Measurements from ENCODE around the gene ITGA11.

ITGA11 gene

DNA sequence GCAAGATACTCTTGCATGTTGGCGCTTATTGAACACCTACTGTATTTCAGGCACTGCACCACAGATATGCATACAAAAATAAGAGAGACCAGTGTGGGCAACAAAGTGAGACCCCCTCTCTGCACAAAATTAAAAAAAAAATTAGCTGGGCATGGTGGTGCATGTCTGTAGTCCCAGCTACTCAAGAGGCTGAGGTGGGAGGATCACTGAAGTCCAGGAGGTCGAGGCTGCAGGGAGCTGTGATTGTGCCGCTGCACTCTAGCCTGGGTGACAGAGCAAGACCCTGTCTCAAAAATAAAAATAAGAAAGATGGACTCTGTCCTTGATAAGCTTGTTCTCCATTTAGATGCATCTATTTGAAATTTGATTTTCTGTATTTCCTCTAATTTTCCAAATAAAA lies 133.6 kb downstream of the ITGA11 start:
- no peak for DNase-seq (ENCODE audit: low spot score)
- TF ChIP-seq, protein P1, sequence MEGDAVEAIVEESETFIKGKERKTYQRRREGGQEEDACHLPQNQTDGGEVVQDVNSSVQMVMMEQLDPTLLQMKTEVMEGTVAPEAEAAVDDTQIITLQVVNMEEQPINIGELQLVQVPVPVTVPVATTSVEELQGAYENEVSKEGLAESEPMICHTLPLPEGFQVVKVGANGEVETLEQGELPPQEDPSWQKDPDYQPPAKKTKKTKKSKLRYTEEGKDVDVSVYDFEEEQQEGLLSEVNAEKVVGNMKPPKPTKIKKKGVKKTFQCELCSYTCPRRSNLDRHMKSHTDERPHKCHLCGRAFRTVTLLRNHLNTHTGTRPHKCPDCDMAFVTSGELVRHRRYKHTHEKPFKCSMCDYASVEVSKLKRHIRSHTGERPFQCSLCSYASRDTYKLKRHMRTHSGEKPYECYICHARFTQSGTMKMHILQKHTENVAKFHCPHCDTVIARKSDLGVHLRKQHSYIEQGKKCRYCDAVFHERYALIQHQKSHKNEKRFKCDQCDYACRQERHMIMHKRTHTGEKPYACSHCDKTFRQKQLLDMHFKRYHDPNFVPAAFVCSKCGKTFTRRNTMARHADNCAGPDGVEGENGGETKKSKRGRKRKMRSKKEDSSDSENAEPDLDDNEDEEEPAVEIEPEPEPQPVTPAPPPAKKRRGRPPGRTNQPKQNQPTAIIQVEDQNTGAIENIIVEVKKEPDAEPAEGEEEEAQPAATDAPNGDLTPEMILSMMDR (IDR thresholded peaks at IDR 0.05; ENCODE audit: extremely low read depth, missing control alignments): no peak

DNA sequence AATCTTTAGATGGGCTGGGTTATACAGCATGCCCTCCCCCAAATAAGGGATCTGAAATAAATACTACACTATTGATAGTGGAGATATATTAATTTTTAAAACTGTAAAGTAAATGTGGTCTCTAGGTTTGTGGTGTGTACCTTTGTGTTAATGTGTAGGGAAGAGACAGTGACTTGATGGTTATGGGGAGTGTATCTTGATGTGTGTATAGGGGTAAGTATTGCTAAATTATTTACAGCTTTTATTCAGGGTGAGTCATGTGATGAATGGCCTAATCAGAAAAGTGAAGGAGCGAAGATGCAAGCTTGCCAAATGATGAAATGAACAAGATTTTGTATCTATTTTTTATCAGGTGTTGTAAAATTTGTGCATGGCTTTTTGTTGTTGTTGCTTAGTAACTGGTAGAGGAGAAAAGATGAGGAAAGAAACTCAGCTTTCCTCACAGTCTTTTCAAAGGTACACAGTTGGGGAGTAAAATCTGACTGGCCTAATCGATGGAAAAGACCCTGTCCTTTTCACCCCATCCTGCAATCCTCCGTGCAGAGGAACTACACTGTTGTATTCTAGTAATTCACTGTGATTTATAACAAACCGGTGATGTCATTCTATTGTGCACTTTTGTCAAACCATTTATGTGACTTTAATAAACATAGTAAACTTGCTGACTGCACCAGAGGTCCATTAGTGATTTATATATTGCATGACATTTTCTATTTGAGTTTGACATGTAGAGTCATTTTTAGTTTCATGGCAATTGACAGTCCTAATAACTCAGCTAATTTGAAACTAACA lies 136.8 kb downstream of the ITGA11 start:
- TF ChIP-seq, protein P1 (IDR thresholded peaks at IDR 0.05; ENCODE audit: extremely low read depth, missing control alignments): no peak
- DNase-seq (ENCODE audit: low spot score): no peak

DNA sequence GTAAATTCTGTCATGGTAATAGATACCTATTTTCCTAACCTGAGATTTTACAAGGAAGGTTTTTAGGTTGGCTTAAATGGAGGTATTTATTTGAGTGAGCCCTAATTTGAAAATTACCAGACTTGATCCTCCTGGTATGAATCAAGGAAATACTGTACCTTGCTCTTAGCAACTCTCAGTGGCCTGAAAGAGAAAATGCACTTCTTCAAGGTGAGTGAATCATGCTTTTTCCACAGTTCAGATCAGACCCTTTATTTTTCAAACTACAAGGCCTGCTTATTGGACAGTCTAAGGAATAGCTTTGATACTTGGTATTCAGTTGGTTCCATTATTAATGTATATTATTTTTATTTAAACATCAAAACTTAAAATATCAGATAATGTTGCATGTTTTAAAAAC lies 139.0 kb downstream of the ITGA11 start:
- TF ChIP-seq, protein P1 (IDR thresholded peaks at IDR 0.05; ENCODE audit: extremely low read depth, missing control alignments): no peak
- no peak for DNase-seq (ENCODE audit: low spot score)

GRCh38 chr15:68292157-68292781 lies 139.7 kb downstream of the ITGA11 start:
- TF ChIP-seq, protein P1 (IDR thresholded peaks at IDR 0.05; ENCODE audit: extremely low read depth, missing control alignments): no peak

GRCh38 chr15:68290715-68291114 lies 141.2 kb downstream of the ITGA11 start:
- DNase-seq (ENCODE audit: low spot score): no peak
- TF ChIP-seq, protein P1 (IDR thresholded peaks at IDR 0.05; ENCODE audit: extremely low read depth, missing control alignments): no peak

More at GRCh38 chr15:68292157-68292781, 139.7 kb downstream of the ITGA11 start:
- DNase-seq (ENCODE audit: low spot score): no peak

- DNase-seq (ENCODE audit: low spot score): no peak
Measured at GRCh38 chr15:68289621-68290352, 142.2 kb downstream of the ITGA11 start.

More at GRCh38 chr15:68289621-68290352, 142.2 kb downstream of the ITGA11 start:
- TF ChIP-seq, protein P1 (IDR thresholded peaks at IDR 0.05; ENCODE audit: extremely low read depth, missing control alignments): no peak

Measured in GM20000 (cell line).